GM21528 (cell line): ENCODE results near the gene DNAJC9.

Source experiments
- ATAC-seq: cut with Tn5 transposase; IDR thresholded peaks from one replicate; pipeline ENCODE4 v1.9.1; 2021; ENCODE audit warnings: mild to moderate bottlenecking, moderate library complexity; ENCODE audit not compliant: unreplicated experiment, low FRiP score

Gene DNAJC9

GRCh38 chr10:73205081-73205480, 42.0 kb downstream of the DNAJC9 start:
- no peak for ATAC-seq
